ENCODE measurements around the gene STRADA. TPM values are rescaled to one million over a fixed set of nuclear protein-coding genes. Genes with fewer than 3 reads are reported as not detected.
A peak's percentile ranks its signal among the peaks of the same experiment; 100 is the strongest.

The STRADA gene
- total RNA-seq, 2 donors from 2014 or later = 15.6 to 19.9 TPM

- no peaks in the 10 kb centered on the region for H3K36me3 ChIP-seq
- no peaks in the 10 kb centered on the region for H3K9me3 ChIP-seq
- no peak overlapping the region for H3K9ac ChIP-seq (ENCODE audit: low read depth in 2 of 2, low read length in 2 of 2)
- intact Hi-C loops (cut with DNase I) = no loop called here
- no peak overlapping the region for H3K4me3 ChIP-seq
- no peak overlapping the region for H3K27ac ChIP-seq
- no peaks in the 10 kb centered on the region for H3K4me1 ChIP-seq
- no peak for TF ChIP-seq CTCF (IDR thresholded peaks at IDR 0.05)
- DNase-seq = no peak
- H3K27me3 ChIP-seq = no peaks in the 10 kb centered on the region
These were observed 41.9 kb upstream of the STRADA start for GRCh38 chr17:63783522-63783921.

- Histone ChIP-seq H3K36me3 (no peaks in the 10 kb centered on the region), H3K27me3 (no peaks in the 10 kb centered on the region), H3K9me3 (no peaks in the 10 kb centered on the region), H3K27ac (no peak overlapping the region), H3K4me1 (no peaks in the 10 kb centered on the region), H3K4me3 (no peak overlapping the region), H3K9ac (ENCODE audit: low read depth in 2 of 2, low read length in 2 of 2) (no peak overlapping the region)
- DNase-seq = no peak
- intact Hi-C loops (cut with DNase I) = no loop called here
- no peak for TF ChIP-seq CTCF (IDR thresholded peaks at IDR 0.05)
These were observed 39.3 kb upstream of the STRADA start for GRCh38 chr17:63780928-63781327.

DNA sequence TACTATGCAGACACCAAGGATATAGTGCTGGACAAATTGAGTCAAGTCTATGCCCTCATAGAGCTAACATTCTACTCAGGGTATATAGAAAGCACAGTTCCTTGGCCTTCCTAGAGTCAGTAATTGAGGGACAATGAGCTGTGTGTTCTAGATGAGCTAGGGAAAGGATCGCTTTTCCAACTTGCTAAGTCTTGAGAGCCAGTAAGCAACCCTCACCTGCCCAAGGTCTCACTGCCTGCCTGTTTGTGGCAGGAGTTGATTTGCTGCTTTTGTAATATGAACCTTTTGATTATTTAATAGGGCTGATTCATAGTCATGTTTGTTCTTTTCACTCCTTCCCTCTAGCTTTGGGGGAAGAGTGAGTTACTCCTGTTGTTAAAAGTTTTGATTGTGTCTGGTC, 38.9 kb upstream of the STRADA start:
- no peak for DNase-seq
- no peaks in the 10 kb centered on the region for H3K4me1 ChIP-seq
- H3K9me3 ChIP-seq = no peaks in the 10 kb centered on the region
- TF ChIP-seq CTCF (IDR thresholded peaks at IDR 0.05) = no peak
- H3K27ac ChIP-seq = no peak overlapping the region
- H3K36me3 ChIP-seq = no peaks in the 10 kb centered on the region
- no peak overlapping the region for H3K9ac ChIP-seq (ENCODE audit: low read depth in 2 of 2, low read length in 2 of 2)
- intact Hi-C loops (cut with DNase I) = no loop called here
- H3K27me3 ChIP-seq = no peaks in the 10 kb centered on the region
- no peak overlapping the region for H3K4me3 ChIP-seq

GRCh38 chr17:63775420-63775819, 33.8 kb upstream of the STRADA start:
- no peak for DNase-seq
- peak overlapping the region in 1 of 2 donors; percentile 99 for H3K9ac ChIP-seq (ENCODE audit: low read depth in 2 of 2, low read length in 2 of 2)
- H3K9me3 ChIP-seq = no peaks in the 10 kb centered on the region
- H3K4me1 ChIP-seq = peaks cover 8% of the 10 kb centered on the region
- TF ChIP-seq CTCF (IDR thresholded peaks at IDR 0.05) = no peak
- peak overlapping the region; percentile 99 for H3K27ac ChIP-seq
- no peaks in the 10 kb centered on the region for H3K27me3 ChIP-seq
- intact Hi-C loops (cut with DNase I) = loop anchor here (10.0 kb wide), 1 partner anchor 49 kb away; the partner anchor contains the start of genes FTSJ3 and PSMC5
- peak overlapping the region; percentile 92 for H3K4me3 ChIP-seq
- H3K36me3 ChIP-seq = no peaks in the 10 kb centered on the region

- Histone ChIP-seq H3K27ac (peak overlapping the region; percentile 99), H3K4me1 (peaks cover 8% of the 10 kb centered on the region), H3K9ac (ENCODE audit: low read depth in 2 of 2, low read length in 2 of 2) (peak overlapping the region; percentile 77 to 99), H3K4me3 (peak overlapping the region; percentile 92), H3K36me3 (no peaks in the 10 kb centered on the region), H3K9me3 (no peaks in the 10 kb centered on the region), H3K27me3 (no peaks in the 10 kb centered on the region)
- no peak for TF ChIP-seq CTCF (IDR thresholded peaks at IDR 0.05)
- no peak for DNase-seq
- intact Hi-C loops (cut with DNase I) = loop anchor here (10.0 kb wide), 1 partner anchor 50 kb away; the partner anchor contains the start of genes FTSJ3 and PSMC5
These were observed 33.3 kb upstream of the STRADA start for GRCh38 chr17:63774969-63775265.

Measured in colonic mucosa (tissue), 4 donors.